Esophagus mucosa (tissue), 1 donor: ENCODE results near the gene GSG1. TPM values are rescaled to one million over a fixed set of nuclear protein-coding genes. Genes with fewer than 3 reads are reported as not detected.

Experiments used
- ATAC-seq: fragments of 200-7000 bp; cut with Tn5 transposase; one replicate; pipeline ENCODE4 v1.9.1; 2020
- total RNA-seq: library from RNA; stranded (reverse); gene quantifications from one replicate; pipeline ENCODE4 v1.2.4, GENCODE V29; 2023
- donor health status: DM: yes; HTN: yes; CAD: no.

Gene GSG1
- total RNA-seq = not detected

DNA sequence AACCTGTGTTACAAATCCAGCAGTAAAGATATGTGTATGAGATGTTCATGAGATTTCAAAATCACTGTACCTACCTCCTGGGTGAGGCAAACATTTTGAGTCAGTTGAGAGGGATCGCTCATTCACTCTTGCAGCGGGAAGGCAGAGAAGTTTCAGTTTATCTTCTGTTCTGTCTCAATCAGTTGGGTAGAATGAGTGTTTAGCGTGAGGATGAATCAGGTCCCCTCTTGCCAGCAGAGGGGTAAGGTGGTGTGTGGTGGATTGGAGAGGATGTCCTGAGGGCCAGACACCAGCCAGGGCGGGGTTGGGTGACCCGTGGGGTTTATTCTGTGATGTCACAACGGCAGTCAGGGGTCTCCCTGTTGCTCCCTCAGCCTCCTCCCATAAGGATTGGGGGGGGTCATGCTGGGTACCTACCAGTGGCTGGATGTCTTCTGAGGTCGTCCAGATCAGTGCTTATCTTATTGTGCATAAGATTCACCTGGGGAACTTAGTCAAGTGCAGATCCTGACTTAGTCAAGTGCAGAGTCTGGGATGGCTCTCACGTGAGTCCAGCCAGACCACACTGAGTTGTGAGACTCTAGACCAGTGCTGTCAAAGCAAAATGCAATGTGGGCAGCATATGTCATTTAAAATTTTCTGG lies at the start of gene GSG1:
Gene GSG1, minus strand, starts transcription at position 277 of the 643 bp plus-strand sequence. Its CDS starts 155 bp downstream, at position 122.
- peak; percentile 3 for ATAC-seq

GRCh38 chr12:13153180-13153579 lies 49.7 kb upstream of the GSG1 start:
- ATAC-seq = no peak

GRCh38 chr12:13152756-13153155 lies 49.3 kb upstream of the GSG1 start:
- ATAC-seq = no peak

DNA sequence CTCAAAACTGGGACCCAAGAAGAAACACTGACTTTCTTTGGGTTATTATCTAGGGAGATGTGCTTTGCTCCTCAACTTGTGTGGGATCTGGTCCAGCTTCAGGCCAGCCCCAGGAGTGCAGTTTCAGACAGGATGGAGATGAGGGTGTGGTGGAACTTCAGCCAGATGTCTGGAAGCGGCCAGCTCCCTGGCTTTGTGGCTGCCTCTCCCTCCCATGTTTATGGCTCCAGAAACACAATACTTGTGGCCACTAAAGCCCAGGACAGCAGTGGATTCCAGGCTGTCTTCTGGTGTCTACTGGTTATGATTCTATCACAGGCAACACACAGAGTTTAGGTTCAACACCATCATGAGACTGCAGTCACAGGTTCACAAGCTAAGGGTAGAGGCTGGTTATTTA lies 48.8 kb upstream of the GSG1 start:
- ATAC-seq = no peak

- no peak for ATAC-seq
Measured at GRCh38 chr12:13149411-13149810, 45.9 kb upstream of the GSG1 start.

DNA sequence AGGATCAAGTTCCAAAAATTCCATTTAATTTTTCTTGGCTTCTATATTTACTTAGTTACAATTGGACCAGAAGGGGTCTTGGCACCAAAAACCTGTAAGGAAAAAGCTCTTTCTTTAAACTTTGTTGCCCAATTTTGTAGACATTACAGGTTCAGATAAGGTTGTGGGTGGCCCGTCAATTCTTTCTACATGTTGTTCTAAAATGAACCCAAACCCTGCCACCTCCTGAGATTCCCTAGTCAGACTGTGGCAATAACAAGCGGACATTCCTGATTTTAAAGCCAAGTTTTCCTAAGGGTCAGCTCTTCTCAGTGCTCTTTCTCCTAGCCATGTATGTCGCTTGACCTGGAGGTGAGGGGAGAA lies 45.0 kb upstream of the GSG1 start:
- ATAC-seq = no peak

DNA sequence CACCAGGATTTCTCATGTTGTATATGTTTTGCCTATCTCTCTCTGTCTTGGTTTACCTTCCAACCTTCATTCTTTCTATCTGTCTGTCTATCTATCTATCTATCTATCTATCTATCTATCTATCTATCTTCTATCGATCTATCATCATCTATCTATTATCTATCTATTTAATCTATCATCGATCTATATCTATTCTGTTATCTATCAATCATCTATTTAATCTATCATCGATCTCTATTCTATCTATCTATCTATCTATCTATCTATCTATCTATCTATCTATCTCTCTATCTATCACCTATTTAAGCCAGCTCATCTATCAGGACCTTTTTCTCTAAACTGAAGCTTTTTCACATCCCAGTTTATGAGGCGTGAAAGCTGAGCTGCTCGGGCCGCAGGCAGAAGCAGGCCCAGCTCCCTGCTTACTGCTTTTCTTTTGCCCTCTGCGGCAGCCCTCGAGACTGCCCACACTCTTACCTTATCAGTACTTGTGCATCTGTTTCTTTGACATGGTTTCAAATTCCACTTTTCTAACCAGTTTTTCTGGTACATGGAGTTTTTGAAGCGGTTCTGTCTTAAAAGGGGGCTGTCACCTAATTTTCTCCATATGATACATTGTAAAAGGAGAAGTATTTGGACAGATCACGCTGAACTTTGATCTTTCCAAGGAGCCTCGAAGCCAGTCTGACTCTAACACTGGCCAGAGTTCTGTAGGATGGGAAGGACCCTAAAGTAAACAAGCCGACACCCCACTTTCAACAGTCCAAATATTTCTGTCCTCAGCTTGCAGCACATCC lies 44.4 kb upstream of the GSG1 start:
- no peak for ATAC-seq

- ATAC-seq = no peak
Measured at GRCh38 chr12:13146336-13146938, 43.0 kb upstream of the GSG1 start.

DNA sequence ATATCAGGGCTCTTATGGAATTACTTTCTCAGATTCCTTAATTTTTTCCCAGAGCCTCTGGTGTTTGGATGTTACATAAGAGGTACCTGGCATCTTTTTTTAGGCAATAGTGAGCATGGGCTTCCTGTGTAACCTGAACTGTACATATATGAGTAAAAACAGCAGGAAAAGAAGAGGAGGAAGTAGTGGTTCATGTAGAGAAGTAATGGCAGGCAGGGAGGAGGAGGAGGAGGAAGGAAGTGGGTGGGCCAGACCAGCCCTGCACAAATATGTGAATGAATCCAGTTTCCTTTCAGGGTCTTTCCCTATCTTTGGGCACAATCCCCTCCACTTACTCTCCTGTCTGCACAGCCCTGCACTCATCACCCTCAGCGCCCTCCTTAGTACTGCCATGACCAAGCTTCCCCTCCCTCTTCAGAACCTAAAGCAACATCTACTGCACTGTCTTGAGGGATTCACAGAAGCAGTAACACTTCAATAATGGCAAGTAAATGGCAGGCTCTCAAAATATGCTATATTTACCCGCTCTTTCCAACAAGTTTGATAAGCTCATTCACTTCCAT lies 40.9 kb upstream of the GSG1 start:
- peak; percentile 32 for ATAC-seq

DNA sequence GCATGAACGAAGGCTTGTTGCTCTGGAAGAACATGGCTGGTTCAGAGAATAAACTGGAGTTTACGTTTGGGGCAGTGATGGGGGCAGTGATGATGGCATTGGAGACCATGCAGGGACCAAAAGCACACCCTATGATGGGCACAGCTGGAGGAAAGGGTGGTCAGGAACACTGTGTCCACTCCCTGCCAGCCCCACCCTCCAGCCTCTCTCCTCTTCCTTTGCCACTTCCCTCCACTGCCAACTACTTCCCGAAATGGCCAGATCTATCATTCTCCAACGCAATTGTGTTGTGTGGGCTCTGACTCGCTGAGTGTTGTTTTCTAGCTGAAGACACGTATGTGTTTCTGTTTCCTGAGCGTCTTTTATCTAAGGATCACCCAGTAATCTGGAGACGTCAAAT lies 39.3 kb upstream of the GSG1 start:
- no peak for ATAC-seq

GRCh38 chr12:13141686-13142085 lies 38.2 kb upstream of the GSG1 start:
- no peak for ATAC-seq

DNA sequence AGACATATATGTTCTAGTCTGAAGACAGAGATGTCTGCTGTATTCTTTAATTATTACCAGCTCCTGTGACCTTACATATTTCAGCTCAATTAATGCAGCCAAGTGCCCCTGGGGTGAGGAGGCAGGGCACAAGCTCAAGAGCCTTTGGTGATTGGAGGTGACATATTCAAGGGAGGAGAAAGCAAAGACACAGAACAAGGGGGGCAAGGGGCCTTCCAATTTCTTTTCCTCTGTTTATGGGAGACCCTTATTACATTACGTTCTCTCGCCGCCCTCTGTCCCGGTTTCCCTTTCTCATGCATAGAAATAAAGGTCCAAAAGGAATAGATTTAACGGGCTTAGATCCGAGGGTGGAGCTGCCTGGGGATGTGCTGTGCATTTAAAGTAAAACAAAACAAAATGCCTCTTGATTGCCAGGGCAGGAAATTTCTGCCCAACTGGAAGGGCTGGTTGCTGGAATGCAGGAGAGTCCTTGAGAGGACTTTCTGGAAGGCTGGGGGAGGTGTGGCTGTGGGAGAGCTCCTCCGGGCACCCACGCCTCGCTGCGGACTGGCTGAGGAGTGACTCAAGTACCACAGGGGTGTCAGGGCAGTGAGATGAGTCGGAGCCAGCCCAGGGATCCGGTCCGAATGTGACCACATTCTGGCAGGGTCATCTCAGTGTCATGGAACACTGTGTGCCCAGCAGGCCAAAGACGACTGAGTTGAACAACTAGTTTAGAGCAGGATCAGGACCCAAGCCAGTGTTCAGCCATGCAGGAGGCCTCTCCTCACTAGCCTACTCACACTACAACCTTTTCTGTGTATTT lies 32.1 kb upstream of the GSG1 start:
- ATAC-seq = peak; percentile 98

- ATAC-seq = no peak
Measured at GRCh38 chr12:13133886-13134285, 30.4 kb upstream of the GSG1 start.

- no peak for ATAC-seq
Measured at GRCh38 chr12:13130981-13131380, 27.5 kb upstream of the GSG1 start.

DNA sequence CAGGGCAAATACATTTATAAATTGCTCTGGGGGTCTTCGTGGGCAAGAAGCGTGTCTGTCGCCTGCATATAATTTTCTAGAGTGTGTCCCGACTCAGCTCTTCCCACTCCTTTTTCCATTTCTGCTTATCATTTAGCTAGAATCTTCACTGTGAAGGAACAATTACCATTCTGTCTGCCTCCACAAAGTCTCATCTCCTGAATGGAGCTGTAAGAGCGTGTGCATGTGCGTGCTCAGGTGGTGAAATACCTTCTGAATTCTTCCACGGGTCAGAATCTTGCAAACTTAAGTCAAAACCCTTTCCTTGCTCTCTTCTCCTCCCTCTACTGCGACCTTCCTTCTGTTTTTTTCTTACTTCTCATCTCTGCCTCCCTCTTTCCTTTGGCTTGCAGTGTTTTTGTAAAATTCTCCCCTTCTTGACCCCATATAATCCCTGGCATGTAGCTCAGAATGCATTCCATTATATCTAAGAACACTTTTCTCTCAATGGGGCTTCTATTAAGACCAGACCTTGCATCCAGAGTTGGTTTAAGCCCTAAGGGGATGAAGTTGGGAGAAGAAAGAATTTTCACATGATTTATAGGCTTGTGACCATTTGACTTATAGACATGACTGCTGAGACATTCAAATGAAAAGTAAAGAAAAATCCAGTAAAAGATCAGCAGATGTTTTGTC lies 25.0 kb upstream of the GSG1 start:
- no peak for ATAC-seq

DNA sequence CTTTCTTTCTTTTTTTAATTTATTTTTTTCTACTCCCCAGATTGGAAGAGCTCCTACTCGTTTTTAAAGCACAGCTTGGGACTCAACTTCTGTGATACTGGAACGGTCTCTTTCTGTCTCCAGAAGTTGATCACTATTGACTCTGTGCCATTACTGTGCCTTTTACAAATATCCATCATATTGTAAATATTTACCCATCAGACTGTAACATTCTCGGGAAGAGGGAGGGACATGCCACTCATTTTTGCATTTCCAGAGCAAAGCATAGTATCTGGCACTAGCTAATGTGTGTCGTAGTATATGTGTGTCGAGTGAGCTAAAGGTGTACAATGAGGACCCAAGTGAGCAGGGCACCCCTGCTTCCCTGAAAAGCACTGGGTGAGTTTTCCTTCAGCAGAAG lies 24.0 kb upstream of the GSG1 start:
- ATAC-seq = no peak

GRCh38 chr12:13126494-13126893 lies 23.0 kb upstream of the GSG1 start:
- no peak for ATAC-seq

DNA sequence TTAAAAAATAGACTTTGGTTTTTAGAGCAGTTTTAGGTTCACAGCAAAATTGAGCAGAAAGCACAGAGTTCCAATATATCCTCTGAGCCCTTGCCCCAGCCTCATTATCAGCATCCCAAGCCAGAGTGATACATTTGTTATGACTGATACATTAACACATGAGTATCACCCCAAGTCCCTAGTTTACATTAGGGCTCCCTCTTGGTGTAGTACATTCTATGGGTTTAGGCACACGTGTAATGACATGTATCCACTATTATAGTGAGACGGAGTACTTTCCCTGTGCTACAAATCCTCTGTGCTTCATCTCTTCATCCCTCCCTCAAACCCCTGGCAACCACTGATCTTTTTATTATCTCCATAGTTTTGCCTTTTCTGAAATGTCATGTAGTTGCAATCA lies 22.5 kb upstream of the GSG1 start:
- peak; percentile 71 for ATAC-seq

- no peak for ATAC-seq
Measured at GRCh38 chr12:13124656-13125505, 21.4 kb upstream of the GSG1 start.

GRCh38 chr12:13121568-13121967 lies 18.1 kb upstream of the GSG1 start:
- no peak for ATAC-seq

DNA sequence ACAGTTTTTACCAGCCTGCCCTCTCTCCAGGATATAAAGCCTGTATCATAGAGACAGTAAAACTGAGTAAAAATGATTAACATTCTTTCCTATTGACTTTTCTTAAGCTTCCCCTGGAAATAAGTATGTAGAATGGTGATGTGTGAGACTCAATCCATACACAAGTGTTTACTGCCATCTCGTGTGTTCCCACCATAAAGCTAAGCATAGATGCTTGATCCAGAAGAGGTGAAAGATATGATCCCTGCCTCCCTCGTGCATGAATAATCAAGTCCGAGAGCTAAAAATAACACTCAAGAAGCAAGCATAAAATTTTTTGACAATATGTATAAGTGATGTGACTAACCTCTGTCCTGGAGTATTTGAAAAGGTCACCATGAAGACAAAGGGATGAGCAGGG lies 16.9 kb upstream of the GSG1 start:
- no peak for ATAC-seq
